NCI-H146 (cell line): Measurements from ENCODE around the gene P3H1.
A peak's percentile ranks its signal among the peaks of the same experiment; 100 is the strongest.
"Not testable (repeated sequence)": the region's sequence is repeated elsewhere in the genome, so short reads cannot be mapped to it uniquely, and the experiment has no call there.

Experiments
- DNase-seq: peaks from one replicate; lab custom pipeline; 2025; lab: John Stamatoyannopoulos, UW

P3H1 gene

GRCh38 chr1:42766741-42767509 lies at the start of gene P3H1, which contains the start of gene C1orf50:
P3H1 (minus strand) TSS chr1:42767028; CDS start chr1:42766971, 57 bp downstream.
C1orf50 (plus strand) TSS chr1:42767249; CDS start chr1:42767312, 63 bp downstream.
- peak; percentile 98 for DNase-seq

- DNase-seq: no peak
Observed at GRCh38 chr1:42815941-42816584, 49.2 kb upstream of the P3H1 start.

- DNase-seq: not testable (repeated sequence)
Observed at GRCh38 chr1:42814815-42815214, 48.0 kb upstream of the P3H1 start.

GRCh38 chr1:42807056-42807668 lies 40.3 kb upstream of the P3H1 start:
- DNase-seq: no peak

GRCh38 chr1:42806593-42806992 lies 39.8 kb upstream of the P3H1 start:
- no peak for DNase-seq

- no peak for DNase-seq
Observed at GRCh38 chr1:42806171-42806570, 39.3 kb upstream of the P3H1 start.

GRCh38 chr1:42801832-42802473 lies 35.1 kb upstream of the P3H1 start:
- no peak for DNase-seq

GRCh38 chr1:42797979-42798378 lies 31.2 kb upstream of the P3H1 start:
- no peak for DNase-seq

- no peak for DNase-seq
Observed at GRCh38 chr1:42797414-42797813, 30.6 kb upstream of the P3H1 start.

- DNase-seq: no peak
Observed at GRCh38 chr1:42793824-42794223, 27.0 kb upstream of the P3H1 start.

- no peak for DNase-seq
Observed at GRCh38 chr1:42788021-42788420, 21.2 kb upstream of the P3H1 start.

GRCh38 chr1:42786097-42786496 lies 19.3 kb upstream of the P3H1 start:
- DNase-seq: no peak

GRCh38 chr1:42784946-42785693 lies 18.3 kb upstream of the P3H1 start, which contains the start of gene TMEM269:
TMEM269 (plus strand) TSS chr1:42784991; CDS start chr1:42789894, 4,903 bp downstream.
- DNase-seq: peak; percentile 4

GRCh38 chr1:42784547-42784945 lies 17.7 kb upstream of the P3H1 start:
- DNase-seq: no peak

GRCh38 chr1:42783092-42783491 lies 16.3 kb upstream of the P3H1 start:
- no peak for DNase-seq

GRCh38 chr1:42780176-42780575 lies 13.3 kb upstream of the P3H1 start:
- no peak for DNase-seq

GRCh38 chr1:42779725-42780124 lies 12.9 kb upstream of the P3H1 start:
- DNase-seq: no peak

GRCh38 chr1:42777852-42778251 lies 11.0 kb upstream of the P3H1 start:
- DNase-seq: peak; percentile 4

- no peak for DNase-seq
Observed at GRCh38 chr1:42776502-42776901, 9.7 kb upstream of the P3H1 start.

- DNase-seq: no peak
Observed at GRCh38 chr1:42774928-42775526, 8.2 kb upstream of the P3H1 start.

- DNase-seq: no peak
Observed at GRCh38 chr1:42773420-42773819, 6.6 kb upstream of the P3H1 start.
